ENCODE data around the gene CFAP54. TPM values are rescaled to one million over a fixed set of nuclear protein-coding genes. Genes with fewer than 3 reads are reported as not detected.

The CFAP54 gene
- total and polyA plus RNA-seq, 2 of the 4 experiments (the other 2 are of a cell fraction): 0.18 to 0.41 TPM

DNA sequence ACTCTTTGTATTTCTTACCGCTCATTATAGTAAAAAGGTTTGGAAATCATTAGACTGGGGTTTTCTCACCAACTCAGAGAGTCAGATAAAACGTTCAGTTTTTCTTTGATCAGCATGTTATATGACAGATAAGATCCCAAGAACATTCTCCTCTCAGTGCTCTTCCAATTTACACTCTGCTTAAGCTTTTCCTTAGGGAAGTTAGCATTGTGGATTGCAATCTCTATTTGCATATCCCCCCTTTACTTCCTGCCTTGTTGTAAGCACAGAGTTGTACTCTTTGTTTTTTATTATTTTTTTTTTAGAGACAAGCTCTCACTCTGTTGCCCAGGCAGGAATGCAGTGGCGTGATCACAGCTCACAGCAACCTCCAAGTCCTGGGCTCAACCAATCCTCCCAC, 11.4 kb upstream of the CFAP54 start:
- H3K4ac ChIP-seq (ENCODE audit: low read depth, low read length): no peak overlapping the region
- H3K27ac ChIP-seq (ENCODE audit: insufficient read depth, low read length): no peak overlapping the region
- H4K91ac ChIP-seq (ENCODE audit: insufficient read depth, low read depth, low read length): no peak overlapping the region
- H3K14ac ChIP-seq (replicated peaks; ENCODE audit: low read depth, low read length): no peak overlapping the region
- H3K36me3 ChIP-seq (ENCODE audit: control insufficient read depth, insufficient read depth, low read length): no peaks in the 10 kb centered on the region
- no peak overlapping the region for H3K23ac ChIP-seq (ENCODE audit: low read depth, low read length)
- H3K4me2 ChIP-seq (ENCODE audit: low read depth, low read length): no peak overlapping the region
- intact Hi-C loops (cut with micrococcal nuclease): no loop called here
- H2AK9ac ChIP-seq (replicated peaks; ENCODE audit: low read depth, low read length, poor library complexity): no peak overlapping the region
- no peak overlapping the region for H2AK5ac ChIP-seq (ENCODE audit: low read depth, low read length)
- TF ChIP-seq BHLHE40 (IDR thresholded peaks at IDR 0.05; ENCODE audit: low read depth, low read length): no peak
- no peak for TF ChIP-seq FOS (IDR thresholded peaks at IDR 0.05; ENCODE audit: low read depth, low read length)
- no peak for TF ChIP-seq NFE2L2 (IDR thresholded peaks at IDR 0.05; ENCODE audit: low read depth, low read length)
- no peak for TF ChIP-seq RFX5 (IDR thresholded peaks at IDR 0.05; ENCODE audit: low read depth, low read length)
- no peak for TF ChIP-seq POLR2A (IDR thresholded peaks at IDR 0.05; ENCODE audit: low read depth, low read length)
- TF ChIP-seq CHD1 (IDR thresholded peaks at IDR 0.05; ENCODE audit: low read depth, low read length): no peak
- no peak for TF ChIP-seq CEBPB (IDR thresholded peaks at IDR 0.05; ENCODE audit: low read depth, low read length)
- no peak for TF ChIP-seq SMC3 (IDR thresholded peaks at IDR 0.05; ENCODE audit: low read depth, low read length)
- TF ChIP-seq, protein P1, sequence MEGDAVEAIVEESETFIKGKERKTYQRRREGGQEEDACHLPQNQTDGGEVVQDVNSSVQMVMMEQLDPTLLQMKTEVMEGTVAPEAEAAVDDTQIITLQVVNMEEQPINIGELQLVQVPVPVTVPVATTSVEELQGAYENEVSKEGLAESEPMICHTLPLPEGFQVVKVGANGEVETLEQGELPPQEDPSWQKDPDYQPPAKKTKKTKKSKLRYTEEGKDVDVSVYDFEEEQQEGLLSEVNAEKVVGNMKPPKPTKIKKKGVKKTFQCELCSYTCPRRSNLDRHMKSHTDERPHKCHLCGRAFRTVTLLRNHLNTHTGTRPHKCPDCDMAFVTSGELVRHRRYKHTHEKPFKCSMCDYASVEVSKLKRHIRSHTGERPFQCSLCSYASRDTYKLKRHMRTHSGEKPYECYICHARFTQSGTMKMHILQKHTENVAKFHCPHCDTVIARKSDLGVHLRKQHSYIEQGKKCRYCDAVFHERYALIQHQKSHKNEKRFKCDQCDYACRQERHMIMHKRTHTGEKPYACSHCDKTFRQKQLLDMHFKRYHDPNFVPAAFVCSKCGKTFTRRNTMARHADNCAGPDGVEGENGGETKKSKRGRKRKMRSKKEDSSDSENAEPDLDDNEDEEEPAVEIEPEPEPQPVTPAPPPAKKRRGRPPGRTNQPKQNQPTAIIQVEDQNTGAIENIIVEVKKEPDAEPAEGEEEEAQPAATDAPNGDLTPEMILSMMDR (conservative IDR thresholded peaks at IDR 0.05; ENCODE audit: low read depth, low read length): no peak
- TF ChIP-seq RAD21 (IDR thresholded peaks at IDR 0.05; ENCODE audit: low read length): no peak
- TF ChIP-seq MXI1 (IDR thresholded peaks at IDR 0.05; ENCODE audit: borderline replicate concordance, low read depth, low read length): no peak
- no peak for TF ChIP-seq MAZ (IDR thresholded peaks at IDR 0.05; ENCODE audit: borderline replicate concordance, low read depth, low read length)
- no peak for TF ChIP-seq MAFK (IDR thresholded peaks at IDR 0.05; ENCODE audit: low read depth, low read length)
- TF ChIP-seq, protein P2, sequence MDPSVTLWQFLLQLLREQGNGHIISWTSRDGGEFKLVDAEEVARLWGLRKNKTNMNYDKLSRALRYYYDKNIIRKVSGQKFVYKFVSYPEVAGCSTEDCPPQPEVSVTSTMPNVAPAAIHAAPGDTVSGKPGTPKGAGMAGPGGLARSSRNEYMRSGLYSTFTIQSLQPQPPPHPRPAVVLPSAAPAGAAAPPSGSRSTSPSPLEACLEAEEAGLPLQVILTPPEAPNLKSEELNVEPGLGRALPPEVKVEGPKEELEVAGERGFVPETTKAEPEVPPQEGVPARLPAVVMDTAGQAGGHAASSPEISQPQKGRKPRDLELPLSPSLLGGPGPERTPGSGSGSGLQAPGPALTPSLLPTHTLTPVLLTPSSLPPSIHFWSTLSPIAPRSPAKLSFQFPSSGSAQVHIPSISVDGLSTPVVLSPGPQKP (IDR thresholded peaks at IDR 0.05; ENCODE audit: borderline replicate concordance, low read depth, low read length): no peak
- no peak for TF ChIP-seq RCOR1 (IDR thresholded peaks at IDR 0.05; ENCODE audit: insufficient replicate concordance, low read length)
- TF ChIP-seq, protein P3, sequence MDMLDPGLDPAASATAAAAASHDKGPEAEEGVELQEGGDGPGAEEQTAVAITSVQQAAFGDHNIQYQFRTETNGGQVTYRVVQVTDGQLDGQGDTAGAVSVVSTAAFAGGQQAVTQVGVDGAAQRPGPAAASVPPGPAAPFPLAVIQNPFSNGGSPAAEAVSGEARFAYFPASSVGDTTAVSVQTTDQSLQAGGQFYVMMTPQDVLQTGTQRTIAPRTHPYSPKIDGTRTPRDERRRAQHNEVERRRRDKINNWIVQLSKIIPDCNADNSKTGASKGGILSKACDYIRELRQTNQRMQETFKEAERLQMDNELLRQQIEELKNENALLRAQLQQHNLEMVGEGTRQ (IDR thresholded peaks at IDR 0.05; ENCODE audit: low read depth, low read length): no peak
- H4K20me1 ChIP-seq (ENCODE audit: insufficient read depth, low read length): no peaks in the 10 kb centered on the region
- no CpG with 5 or more reads among the region's 3 CpGs for WGBS, 2 experiments (ENCODE audit: extremely low coverage in 2 of 2, insufficient read length in 1 of 2)
- H2AFZ ChIP-seq (replicated peaks; ENCODE audit: low read length, poor library complexity): no peak overlapping the region
- no TSS peak for BruUV-seq (replicated peaks)
- DNase-seq (no peak), ATAC-seq (ENCODE audit: low read depth) (no peak)
- no peak overlapping the region for H2BK20ac ChIP-seq (ENCODE audit: low read depth, low read length)
- H3K9me3 ChIP-seq (ENCODE audit: control insufficient read depth, insufficient read depth, low read length): no peaks in the 10 kb centered on the region
- H3K9ac ChIP-seq (ENCODE audit: low read depth, low read length): no peak overlapping the region
- H3K27me3 ChIP-seq (ENCODE audit: control insufficient read depth, insufficient read depth, low read length): peaks cover 4% of the 10 kb centered on the region; the same call in 1 of the 2 replicates
- ChIA-PET POLR2A (ENCODE audit: unreplicated experiment) (no interaction called here), CTCF (interaction anchor here (0.5 to 0.7 kb wide), 2 partner anchors 23 to 39 kb away, joined by 5 read pairs; no protein-coding TSS in a partner anchor)
- peaks cover 8% of the 10 kb centered on the region for H3K4me1 ChIP-seq (ENCODE audit: control insufficient read depth, insufficient read depth, low read length)
- no peak overlapping the region for H3K4me3 ChIP-seq (ENCODE audit: insufficient read depth, low read depth, low read length)
- no peaks in the 10 kb centered on the region for H3K79me1 ChIP-seq (ENCODE audit: low read depth in 1 of 2, low read length in 2 of 2)
- H4K5ac ChIP-seq (ENCODE audit: low read depth, low read length): no peak overlapping the region
- no peak overlapping the region for H3K56ac ChIP-seq (ENCODE audit: extremely low read depth, insufficient read depth, low read length)
- H2BK5ac ChIP-seq (ENCODE audit: low read depth, low read length, poor library complexity, severe bottlenecking): no peak overlapping the region
- H3K9me1 ChIP-seq (ENCODE audit: insufficient read depth, low read length): peaks cover 3% of the 10 kb centered on the region; the same call in 1 of the 2 replicates
- H2BK15ac ChIP-seq (ENCODE audit: low read depth, low read length): no peak overlapping the region
- no peak overlapping the region for H3K18ac ChIP-seq (ENCODE audit: low read depth, low read length)
- in situ Hi-C loops (cut with MboI; ENCODE audit: low sequenced_read_pairs): no loop called here
- H2BK120ac ChIP-seq (ENCODE audit: low read depth, low read length): no peak overlapping the region
- dilution Hi-C loops (cut with HindIII; ENCODE audit: low sequenced_read_pairs, unreplicated experiment): no loop called here
- H4K8ac ChIP-seq (ENCODE audit: low read depth in 2 of 2, low read length in 2 of 2): no peak overlapping the region

Data from IMR-90 (cell line).